ENCODE measurements around the gene LTB4R2.
"Not testable (repeated sequence)": the region's sequence is repeated elsewhere in the genome, so short reads cannot be mapped to it uniquely, and the experiment has no call there.

LTB4R2 gene

DNA sequence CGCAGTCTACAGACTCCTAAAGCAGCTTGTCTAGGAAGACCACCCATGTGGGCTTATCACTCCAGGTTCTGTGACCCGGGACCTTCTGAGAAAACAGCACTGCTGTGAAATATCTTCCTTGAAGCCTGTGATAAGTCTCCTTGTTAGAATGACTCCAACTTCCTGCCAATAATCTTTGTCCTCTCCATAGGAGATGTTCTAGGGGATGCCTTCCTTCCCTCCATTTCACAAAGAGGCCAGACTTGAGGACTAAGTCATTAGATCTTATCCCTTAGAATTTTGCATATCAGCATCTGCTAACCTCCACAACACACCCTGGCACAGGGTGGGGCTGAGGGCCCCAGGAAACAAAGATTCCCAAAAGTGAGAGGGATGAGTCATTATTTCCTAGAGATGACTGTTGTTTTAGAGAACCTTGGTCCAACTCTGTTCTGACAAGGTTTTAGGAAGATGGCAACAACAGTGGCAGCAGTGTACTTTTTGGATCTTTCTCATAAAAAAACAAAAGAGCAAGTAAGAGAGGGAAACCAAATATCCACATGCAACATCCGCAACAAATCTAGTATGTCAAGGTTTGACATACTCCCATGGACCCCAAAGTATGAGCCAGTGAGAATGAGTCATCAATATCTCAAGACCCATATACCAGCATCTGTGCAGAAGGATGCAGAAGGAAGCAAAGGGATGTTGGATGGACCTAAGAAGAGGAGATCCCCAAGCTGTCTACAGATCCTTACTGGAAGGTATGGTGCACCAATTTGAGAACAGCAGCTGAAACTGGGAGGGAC is 7.4 kb downstream of the LTB4R2 start:
- no peak for DNase-seq (ENCODE audit: low read depth in 2 of 2)

DNA sequence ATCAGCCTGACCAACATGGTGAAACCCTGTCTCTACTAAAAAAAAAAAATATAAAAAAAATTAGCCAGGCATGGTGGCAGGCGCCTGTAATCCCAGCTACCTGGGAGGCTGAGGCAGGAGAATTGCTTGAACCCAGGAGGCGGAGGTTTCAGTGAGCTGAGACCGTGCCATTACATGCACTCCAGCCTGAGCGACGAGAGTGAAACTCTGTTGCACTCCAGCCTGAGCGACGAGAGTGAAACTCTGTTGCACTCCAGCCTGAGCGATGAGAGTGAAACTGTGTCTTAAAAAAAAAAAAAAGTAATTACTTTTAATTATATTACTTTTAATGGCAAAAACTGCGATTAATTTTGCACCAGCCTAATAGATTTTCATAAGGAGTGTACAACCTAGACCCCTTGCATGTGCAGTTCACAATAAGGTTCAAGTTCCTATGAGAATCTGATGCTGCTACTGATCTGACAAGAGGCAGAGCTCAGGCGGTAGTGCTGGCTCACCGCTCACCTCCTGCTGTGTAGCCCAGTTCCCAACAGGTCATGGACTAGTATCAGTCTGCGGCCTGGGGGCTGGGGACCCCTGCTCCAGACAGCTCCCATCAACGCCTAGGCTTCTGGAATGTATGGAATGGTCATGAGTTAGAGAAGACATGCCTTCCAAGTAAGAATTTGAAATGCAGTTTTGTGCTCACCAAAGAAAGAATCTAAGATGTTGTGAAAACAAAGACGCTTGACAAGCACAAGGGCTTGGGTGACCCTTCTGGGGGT is 11.5 kb downstream of the LTB4R2 start:
- DNase-seq (ENCODE audit: low read depth in 2 of 2) = no peak

DNA sequence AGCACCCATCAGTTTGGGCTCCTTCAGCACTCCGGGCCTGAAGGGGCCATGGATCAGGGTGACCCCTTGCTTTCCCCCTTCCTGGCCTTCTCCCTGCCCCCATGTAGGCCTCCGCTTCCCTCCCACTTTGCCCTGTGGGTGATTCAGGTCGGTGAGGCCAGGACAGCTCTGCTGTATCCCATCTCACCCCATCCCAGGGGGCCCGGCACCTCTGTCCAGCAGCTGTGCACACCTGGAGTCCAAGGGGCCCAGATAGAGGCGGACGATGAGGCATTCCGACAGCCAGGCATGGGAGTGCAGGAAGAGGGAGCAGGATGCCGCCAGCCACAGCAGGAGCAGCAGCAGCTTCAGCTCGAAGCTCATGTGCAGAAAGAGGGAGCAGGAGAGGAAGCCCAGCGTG is 12.7 kb downstream of the LTB4R2 start:
- no peak for DNase-seq (ENCODE audit: low read depth in 2 of 2)

DNA sequence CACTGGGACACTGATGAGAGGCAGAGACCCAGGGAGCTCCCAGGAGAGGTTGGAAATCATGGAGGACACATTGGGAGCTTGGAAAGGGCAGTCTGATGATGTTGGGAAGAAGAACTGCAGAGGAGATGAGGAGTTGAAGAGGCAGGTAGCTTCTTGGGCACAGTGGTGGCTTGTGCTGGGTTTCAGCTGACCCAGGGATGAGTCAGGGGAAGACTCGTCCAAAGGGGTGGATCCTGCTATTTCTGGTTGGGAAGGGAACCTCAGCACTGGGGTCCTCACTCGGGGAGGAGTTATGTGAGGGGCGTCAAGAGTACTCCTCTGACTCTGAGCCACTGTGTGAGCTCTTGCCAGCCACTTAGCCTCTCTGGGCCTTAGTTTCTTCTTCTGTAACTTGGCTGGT is 13.4 kb downstream of the LTB4R2 start:
- no peak for DNase-seq (ENCODE audit: low read depth in 2 of 2)

DNA sequence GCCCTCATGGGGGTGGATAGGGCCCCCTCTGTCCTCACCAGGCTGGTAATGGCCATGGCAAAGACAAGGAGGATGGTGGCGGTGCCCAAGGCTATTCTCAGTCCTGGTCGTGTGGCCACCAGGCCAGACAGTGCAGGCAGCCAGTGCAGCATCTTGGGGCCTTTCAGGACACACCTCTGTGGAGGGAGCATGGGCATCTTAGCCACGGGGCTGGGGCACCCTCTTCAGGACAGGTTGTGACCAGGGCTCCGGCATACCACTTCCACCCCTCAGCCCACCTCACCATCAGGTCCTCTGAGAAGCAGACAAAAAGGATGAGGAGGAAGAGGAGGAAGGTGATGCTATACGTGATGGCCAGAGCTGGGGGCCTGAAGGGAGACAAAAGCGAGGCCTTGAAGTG is 14.1 kb downstream of the LTB4R2 start:
- no peak for DNase-seq (ENCODE audit: low read depth in 2 of 2)

DNA sequence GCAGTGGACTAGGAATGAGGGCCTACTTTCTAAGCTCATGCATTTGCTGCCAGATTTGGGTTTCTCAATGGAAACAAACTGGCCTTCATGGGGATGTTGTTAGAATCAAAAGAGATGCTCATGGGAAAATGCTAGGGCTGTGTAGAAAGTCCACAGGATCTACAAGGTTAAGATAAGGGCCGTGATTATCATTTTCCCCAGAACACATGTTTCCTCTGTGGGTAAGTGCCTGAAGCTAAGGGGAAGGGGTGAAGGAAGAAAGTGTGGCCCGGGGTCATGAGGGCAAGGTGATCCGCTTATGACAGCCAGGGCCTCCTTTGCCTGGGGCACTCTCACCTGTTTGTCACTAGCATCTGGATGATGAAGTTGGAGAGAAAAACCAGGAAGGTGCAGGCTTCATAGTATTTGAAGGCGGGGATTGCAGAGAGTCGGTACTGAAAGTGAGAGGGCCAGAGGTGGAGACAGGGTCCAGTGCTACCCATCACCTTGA is 15.1 kb downstream of the LTB4R2 start:
- DNase-seq (ENCODE audit: low read depth in 2 of 2) = no peak

DNA sequence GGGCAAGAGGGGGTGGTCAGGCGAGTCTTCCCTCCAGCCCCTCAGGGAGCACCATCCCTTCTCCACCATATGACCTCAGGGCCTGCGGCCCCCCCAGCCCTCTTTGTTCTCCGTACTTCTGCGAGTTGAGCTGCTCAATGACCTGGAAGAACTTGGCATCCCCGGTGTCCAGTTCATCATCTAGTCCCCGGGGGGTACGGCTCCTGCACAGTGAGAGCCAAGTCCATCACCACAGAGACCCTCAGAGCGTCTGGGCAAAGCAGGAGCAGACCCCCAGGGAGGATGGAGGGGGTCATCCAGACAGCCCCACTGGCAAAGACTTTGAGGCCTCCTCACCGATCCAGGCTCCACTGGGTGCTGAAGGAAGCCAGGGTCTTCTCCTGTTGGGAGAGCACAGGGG is 16.0 kb downstream of the LTB4R2 start:
- no peak for DNase-seq (ENCODE audit: low read depth in 2 of 2)

DNA sequence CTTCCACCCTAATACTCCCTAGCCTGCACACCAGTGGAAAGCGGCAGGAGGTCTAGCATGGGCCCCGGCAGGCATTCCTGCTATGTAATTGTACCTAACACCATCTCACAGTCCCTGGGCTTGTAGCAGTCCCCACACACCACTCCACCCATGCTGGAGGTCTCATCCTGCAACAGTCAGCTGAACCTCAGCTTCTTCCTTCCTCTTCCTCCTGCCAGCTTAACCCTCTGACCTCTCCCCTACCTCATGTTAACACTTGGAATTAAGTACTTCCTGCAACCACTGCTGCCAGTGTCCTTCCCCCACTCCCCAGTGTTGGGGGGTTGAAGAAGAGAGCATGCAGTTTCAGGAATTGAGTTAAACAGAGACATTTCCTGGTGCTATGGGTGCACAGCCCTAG is 17.4 kb downstream of the LTB4R2 start:
- no peak for DNase-seq (ENCODE audit: low read depth in 2 of 2)

DNA sequence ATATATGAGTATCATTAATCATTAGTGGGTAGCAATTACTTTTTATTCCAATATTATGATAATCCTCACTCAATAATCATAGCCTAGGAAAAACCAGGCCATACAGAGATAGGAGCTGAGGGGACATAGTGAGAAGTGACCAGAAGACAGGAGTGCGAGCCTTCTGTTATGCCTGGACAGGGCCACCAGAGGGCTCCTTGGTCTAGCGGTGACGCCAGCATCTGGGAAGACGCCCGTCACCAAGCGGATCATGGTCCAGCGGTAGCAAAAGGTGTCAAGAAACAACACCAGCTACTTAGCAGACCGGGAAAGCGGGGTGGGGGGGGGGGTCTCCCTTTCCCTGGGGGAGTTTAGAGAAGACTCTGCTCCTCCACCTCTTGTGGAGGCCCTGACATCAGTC is 18.0 kb downstream of the LTB4R2 start:
- DNase-seq (ENCODE audit: low read depth in 2 of 2) = not testable (repeated sequence)

DNA sequence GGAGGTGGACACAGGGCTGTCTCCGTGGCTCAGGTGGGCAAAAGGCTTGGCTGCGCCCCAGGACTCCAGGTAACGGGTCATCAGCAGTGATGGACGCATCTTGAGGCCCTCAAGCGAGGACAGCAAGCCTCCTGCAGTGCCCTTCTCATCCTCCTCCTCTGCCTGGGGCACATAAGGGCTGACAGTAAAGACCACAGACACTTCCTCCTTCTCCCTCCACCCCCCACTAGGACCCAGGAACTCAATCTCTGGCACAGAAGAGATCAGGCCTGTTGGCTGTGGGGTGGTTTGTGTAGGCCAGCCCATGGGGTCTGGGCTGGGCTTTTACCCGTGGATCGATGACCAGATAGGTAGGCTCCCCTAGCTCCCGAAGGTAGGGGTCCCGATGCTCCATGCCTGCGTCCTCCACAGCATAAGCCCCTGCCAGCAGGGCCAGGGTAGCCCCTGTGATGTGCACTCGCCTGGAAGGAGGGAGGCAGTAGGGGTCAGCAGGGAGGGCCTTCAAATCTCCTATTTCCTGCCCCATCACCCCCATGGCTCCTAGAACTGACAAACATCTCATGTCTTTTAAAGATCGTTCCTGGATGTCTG is 19.2 kb downstream of the LTB4R2 start:
- no peak for DNase-seq (ENCODE audit: low read depth in 2 of 2)

DNA sequence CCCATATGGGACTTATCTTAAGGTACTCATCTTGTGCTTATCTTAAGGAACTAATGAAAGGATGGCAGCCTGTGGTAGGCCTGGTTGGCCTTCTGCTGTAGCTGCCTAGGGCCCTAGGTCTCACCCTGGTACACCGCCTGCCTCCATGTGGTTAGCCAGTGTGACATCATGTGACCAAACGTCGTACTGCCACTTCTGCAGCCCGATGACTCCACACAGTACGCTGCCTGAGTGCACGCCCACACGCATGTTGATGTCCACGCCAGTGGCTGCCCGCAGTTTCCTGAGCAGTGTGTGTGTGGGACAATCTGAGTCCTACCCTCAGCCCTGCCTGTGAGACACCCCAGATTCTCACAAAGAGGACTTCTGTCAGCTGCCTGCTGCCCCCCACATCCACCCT is 19.8 kb downstream of the LTB4R2 start:
- DNase-seq (ENCODE audit: low read depth in 2 of 2) = no peak

DNA sequence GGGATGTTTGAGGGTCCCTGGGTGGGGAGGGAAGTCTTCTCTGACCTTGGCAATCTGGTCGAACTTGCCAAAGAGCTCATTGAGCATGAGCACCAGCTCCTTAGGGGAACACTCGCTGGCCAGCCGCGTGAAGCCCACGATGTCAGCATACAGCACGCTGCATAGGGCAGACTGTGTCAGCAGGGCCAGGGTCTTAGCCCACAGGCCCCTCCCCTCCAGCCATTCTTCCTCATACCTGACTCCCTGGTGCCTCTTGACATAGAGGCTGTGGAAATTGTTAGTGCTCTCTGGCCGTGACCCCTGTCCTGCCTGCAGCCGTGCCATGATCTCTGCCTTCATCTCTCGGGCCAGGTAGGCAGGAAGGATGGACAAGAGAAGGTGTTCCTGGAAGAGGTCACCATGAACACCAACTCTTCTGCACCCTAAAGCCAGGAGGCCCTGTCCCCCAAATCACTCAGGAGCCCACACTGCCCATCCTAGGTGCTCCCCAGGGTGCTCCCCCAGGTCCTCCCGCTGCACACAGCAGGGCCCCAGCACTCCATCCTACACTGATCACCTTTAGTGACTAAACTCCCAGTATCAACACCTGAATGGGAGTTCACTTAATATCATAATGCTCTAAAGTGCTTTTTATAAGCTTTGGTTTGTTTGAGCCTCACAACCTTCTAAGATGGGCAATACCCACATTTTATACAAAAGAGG is 21.2 kb downstream of the LTB4R2 start:
- DNase-seq (ENCODE audit: low read depth in 2 of 2) = no peak

DNA sequence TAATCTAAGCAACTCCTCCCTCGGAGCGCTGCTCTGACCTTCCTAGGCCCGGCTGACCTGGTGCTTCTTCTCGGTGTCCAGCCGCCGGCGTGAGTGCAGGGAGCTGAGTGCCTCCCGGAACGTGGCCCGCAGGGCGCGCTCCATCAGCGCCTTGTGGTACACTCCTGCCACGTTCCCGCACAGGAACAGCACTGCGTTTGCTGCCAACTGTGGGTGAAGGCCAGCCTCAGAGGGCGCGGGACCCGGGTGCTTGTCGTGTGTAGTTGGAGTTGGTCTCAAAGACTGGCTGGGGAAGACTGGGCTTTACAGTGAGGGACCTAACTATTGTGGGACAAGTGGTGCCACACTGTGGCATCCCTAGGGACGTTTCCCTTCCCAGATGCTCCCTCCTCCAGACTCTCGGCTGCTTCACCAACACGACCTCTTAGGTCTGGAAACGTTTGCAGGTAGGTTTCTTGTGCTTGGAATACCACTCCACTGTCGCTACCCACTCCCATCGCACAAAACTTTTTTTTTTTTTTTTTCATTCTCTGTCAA is 21.9 kb downstream of the LTB4R2 start:
- no peak for DNase-seq (ENCODE audit: low read depth in 2 of 2)

DNA sequence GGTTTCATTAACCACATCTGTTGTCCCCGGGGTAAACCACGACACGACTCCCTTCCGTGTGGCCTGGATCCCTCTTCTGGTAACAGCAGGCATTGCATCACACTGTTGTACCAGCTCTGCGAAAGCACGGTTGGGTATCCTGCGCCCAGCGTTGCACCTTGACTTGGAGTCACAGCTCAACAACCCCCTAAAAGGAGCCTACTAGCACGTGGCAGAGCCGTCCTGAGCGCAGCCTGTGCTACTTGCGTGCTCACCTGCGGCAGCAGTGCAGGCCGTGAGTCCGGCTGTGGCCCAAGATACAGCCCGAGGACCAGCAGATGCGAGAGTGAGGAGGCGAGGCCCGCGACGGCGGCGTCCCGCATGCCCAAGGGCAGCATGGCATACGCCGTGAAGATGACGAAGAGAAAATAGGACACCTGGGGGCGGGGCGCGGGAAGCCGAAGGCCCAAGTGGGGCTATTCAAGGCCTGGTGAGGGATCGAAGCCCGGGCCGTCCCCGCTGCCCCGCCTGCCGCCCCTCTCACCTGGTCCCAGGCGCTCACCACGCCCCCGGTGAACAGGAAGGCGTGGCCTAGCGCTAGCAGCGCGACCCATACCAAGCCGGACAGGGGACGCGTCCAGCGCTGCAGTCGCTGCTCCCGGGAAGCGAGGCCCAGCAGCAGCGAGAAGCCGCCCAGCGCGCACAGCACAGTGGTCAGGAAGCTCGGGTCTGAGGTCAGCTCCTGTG is 22.5 kb downstream of the LTB4R2 start:
- DNase-seq (ENCODE audit: low read depth in 2 of 2) = no peak

DNA sequence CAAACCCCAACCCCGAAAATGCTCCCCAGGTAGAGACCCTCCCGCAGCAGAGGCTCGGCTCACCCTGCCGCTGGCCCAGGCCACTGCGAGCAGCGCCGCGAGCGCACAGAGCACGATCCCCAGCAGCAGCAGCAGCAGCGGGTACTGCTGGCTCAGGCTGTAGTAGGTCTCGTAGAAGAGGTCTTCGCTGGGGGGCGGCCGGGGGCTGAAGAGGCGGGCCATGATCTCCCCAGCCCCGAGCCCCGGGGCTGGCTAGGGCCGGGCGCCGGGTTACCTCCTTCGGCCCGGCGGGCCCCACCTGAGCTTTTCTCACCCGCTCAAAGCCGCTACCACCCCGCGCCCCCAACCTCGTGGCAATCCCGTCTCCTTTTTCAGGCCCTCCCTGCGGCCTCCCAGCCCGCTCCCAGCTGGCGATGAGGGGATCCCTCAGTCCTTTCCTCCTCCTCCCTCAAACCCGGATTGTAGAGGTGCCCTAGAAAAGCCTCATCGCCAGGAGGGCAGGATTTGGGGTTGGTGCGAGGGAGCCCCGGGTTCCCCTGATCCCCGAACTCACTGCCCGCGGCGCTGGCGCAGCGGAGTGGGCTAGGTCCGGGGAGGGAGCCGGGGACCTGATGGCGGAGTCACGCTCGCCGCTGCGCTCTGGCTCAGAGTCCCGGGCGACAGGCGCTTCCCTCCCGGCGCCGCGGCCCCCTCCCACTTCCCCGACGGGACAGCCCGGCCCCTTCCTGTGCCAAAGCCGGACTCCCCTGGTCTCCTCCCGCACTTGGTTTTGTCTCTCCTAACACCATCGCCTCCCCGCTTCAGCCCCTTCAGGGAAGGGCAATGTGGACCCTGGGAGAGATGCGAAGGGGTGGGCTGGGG is 24.7 kb downstream of the LTB4R2 start, which contains the start of gene ADCY4:
ADCY4 (minus strand) TSS at position 641 of the 861 bp plus-strand sequence; CDS start at position 222, 419 bp downstream.
- no peak for DNase-seq (ENCODE audit: low read depth in 2 of 2)

DNA sequence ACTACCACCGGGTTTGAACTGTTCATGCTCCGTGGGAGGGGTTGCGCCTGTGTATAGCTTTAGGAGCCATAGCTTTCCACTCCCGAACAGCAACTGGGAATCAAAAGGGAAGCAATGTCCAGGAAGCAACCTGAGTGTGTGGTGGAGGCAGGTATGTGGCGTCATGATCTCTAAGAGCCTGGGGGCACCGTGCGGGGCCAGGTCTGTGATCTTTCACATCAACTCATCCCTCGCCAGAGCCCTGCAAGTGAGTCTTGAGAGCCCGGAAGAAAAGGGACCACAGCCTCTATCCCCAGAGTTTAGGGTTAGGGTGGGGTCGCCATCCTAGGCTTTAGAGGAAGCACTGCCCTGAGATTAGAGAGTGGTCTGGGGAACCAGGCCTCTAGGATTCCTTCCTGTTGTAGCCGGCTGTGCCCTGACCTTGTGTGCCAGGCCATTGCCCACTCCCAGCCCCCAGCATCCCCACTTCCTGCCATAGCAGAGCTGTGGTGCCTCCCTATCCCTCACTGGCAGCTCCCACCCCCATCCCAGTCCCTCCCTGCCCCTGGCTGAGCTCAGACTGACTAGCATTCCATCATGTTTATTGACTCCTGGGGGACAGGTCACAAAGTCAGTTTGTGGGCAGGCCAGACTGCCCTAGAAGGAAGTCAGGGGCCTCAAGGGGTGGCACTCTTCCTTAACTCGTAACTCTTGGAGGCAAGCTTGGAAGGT is 25.7 kb downstream of the LTB4R2 start:
- DNase-seq (ENCODE audit: low read depth in 2 of 2) = no peak

DNA sequence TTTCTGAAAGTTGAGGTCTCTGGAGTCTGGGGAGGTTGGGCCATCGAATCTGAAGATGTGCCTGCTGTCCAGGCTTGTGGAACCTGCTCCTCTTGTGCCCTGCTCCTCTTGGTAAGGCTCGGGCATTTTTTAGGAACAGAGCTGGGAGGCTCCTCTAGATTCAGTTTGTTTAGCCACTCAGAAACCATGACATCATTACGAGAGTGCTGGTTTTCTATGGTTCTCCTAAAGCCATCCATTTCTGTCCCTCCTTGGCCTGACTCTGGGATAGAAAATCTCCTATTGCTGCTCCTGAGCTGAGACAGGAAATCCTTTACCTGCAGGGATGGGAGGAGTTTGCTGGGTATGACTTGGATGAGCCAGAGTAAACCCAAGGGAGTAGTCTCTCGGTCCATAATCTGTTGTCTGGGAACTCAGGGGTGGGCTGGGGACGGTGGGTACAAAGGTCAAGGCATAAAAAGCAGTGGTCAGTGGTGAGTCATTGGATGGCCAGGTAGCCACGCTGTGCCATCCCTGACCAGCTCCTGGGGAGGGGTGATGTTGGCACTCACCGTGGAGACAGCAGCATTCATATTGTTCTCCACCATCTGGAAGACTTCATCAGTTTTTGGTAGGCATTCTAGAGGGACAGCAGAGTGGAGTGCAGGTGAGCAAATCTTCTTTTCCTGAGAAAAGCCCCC is 27.3 kb downstream of the LTB4R2 start:
- no peak for DNase-seq (ENCODE audit: low read depth in 2 of 2)

DNA sequence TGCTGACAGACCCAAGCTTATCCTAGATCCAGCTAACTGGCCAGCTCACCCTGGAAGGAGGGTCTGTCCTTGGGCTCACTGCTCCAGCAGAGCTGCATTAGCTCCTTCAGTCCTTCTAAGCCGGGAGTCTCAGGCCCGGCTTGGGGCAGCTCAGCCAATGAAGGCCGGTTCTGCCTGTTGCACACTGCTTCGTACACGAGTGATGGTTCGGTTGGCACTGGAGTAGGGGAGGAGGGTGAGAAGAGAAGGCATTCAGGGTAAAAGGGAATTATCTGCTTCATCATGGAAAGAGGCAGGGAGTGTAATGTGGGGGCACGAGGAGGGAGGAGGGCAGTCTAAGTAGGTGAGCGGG is 27.9 kb downstream of the LTB4R2 start:
- no peak for DNase-seq (ENCODE audit: low read depth in 2 of 2)

DNA sequence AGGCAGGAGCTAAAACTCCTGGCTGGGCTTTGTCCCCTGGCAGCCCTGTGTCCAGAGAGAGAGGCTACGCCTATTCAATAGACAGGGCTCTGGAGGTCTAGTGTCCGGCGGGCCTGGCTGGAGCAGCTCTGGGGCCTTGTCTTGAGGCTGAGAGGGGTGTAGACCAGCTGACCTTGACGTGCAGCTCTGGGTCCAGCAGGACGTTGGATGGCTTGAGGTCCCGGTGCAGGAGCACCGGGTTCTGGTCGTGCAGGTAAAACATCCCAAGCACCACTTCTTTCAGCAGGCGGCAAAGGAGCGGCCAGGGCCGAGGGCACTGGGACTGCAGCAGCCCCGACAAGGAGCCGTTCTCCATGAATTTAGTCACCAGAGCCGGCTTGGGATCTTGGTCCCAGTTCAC is 28.9 kb downstream of the LTB4R2 start:
- DNase-seq (ENCODE audit: low read depth in 2 of 2) = no peak

Measured in fibroblast of skin of left quadriceps (primary cell).